CD14-positive monocyte (primary cell): ENCODE data around the gene TNKS1BP1. TPM values are rescaled to one million over a fixed set of nuclear protein-coding genes. Genes with fewer than 3 reads are reported as not detected.

Experiments used
- DNase-seq, 3 donors: peaks; one replicate each; pipeline ENCODE4 v3.0.0-alpha.2; 2011 to 2022
- H2AFZ ChIP-seq: 2 replicates; pipeline ENCODE4 v1.6.0; 2012; ENCODE audit warnings: mild to moderate bottlenecking, low read depth, low read length, inconsistent platforms; ENCODE audit not compliant: insufficient read depth, poor library complexity, severe bottlenecking
- H3K27ac ChIP-seq, 2 donors: 1 replicate in 1 of 2; 2 replicates in 1 of 2; pipeline ENCODE4 v1.5.1; 2012 to 2013; ENCODE audit warnings: low read length in 2 of 2, control low read depth in 1 of 2, inconsistent platforms in 1 of 2, low read depth in 1 of 2, mild to moderate bottlenecking in 1 of 2
- H3K27me3 ChIP-seq, 2 donors: one replicate each; pipeline versions ENCODE4 v1.6.0 to v1.6.1; 2011 to 2013; ENCODE audit warnings: low read length in 2 of 2; ENCODE audit not compliant: control insufficient read depth in 2 of 2, insufficient read depth in 2 of 2
- H3K36me3 ChIP-seq, 2 donors: replicated peaks in 1 of 2; 1 replicate in 1 of 2; 2 replicates in 1 of 2; pipeline versions ENCODE4 v1.5.1 to v1.6.1; 2012 to 2013; ENCODE audit warnings: low read length in 2 of 2, control low read depth in 1 of 2, inconsistent platforms in 1 of 2, mild to moderate bottlenecking in 1 of 2; ENCODE audit not compliant: insufficient read depth in 2 of 2, control insufficient read depth in 1 of 2
- H3K4me1 ChIP-seq, 2 donors: 1 replicate in 1 of 2; 2 replicates in 1 of 2; pipeline versions ENCODE4 v1.5.1 to v1.6.1; 2012 to 2013; ENCODE audit warnings: low read length in 2 of 2, control low read depth in 1 of 2, inconsistent platforms in 1 of 2, mild to moderate bottlenecking in 1 of 2, moderate library complexity in 1 of 2; ENCODE audit not compliant: insufficient read depth in 2 of 2, control insufficient read depth in 1 of 2
- H3K4me2 ChIP-seq: replicated peaks from 2 replicates; pipeline ENCODE3; 2012; ENCODE audit warnings: low read length, moderate library complexity, mild to moderate bottlenecking; ENCODE audit not compliant: poor library complexity, severe bottlenecking; ENCODE audit errors: extremely low read depth
- H3K4me3 ChIP-seq, 3 experiments: fragments of 200-600 bp in 1 of 3; sonication (generic) in 1 of 3; replicated peaks in 1 of 3; 1 replicate in 2 of 3; 2 replicates in 1 of 3; pipeline ENCODE4 v1.5.1; 2011 to 2013; ENCODE audit warnings: low read length in 3 of 3, mild to moderate bottlenecking in 3 of 3, control low read depth in 2 of 3, low read depth in 2 of 3, inconsistent platforms in 1 of 3, moderate library complexity in 1 of 3
- H3K79me2 ChIP-seq: 2 replicates; pipeline ENCODE4 v1.6.0; 2012; ENCODE audit warnings: mild to moderate bottlenecking, control low read depth, inconsistent platforms, low read length, moderate library complexity; ENCODE audit not compliant: insufficient read depth
- H3K9ac ChIP-seq: 2 replicates; pipeline ENCODE4 v1.6.0; 2017; ENCODE audit warnings: low read length, mild to moderate bottlenecking; ENCODE audit not compliant: insufficient read depth, poor library complexity, severe bottlenecking
- H3K9me3 ChIP-seq, 2 donors: replicated peaks in 1 of 2; 1 replicate in 1 of 2; 2 replicates in 1 of 2; pipeline versions ENCODE4 v1.5.1 to v1.6.1; 2012 to 2013; ENCODE audit warnings: low read length in 2 of 2, control low read depth in 1 of 2; ENCODE audit not compliant: control insufficient read depth in 1 of 2, insufficient read depth in 1 of 2
- H4K20me1 ChIP-seq: 2 replicates; pipeline ENCODE4 v1.6.0; 2012; ENCODE audit warnings: mild to moderate bottlenecking, low read length, control low read depth, moderate library complexity; ENCODE audit not compliant: insufficient read depth
- H3K27ac Mint-ChIP-seq, 7 donors: one replicate each; pipeline ENCODE4 v1.8.0; 2020; ENCODE audit warnings: mild to moderate bottlenecking in 7 of 7, mixed read lengths in 7 of 7, moderate library complexity in 6 of 7, inconsistent platforms in 2 of 7
- H3K27me3 Mint-ChIP-seq, 3 donors: one replicate each; pipeline ENCODE4 v1.8.0; 2021 to 2022; ENCODE audit warnings: low read depth in 3 of 3, mild to moderate bottlenecking in 3 of 3, mixed read lengths in 3 of 3, moderate library complexity in 3 of 3, inconsistent platforms in 1 of 3
- H3K36me3 Mint-ChIP-seq, 2 donors: one replicate each; pipeline ENCODE4 v1.8.0; 2020; ENCODE audit warnings: mixed read lengths in 2 of 2, inconsistent platforms in 1 of 2, mild to moderate bottlenecking in 1 of 2
- H3K4me1 Mint-ChIP-seq: one replicate; pipeline ENCODE4 v1.8.0; 2020; ENCODE audit warnings: mild to moderate bottlenecking, mixed read lengths
- H3K4me3 Mint-ChIP-seq, 2 donors: one replicate each; pipeline ENCODE4 v1.8.0; 2020; ENCODE audit warnings: mild to moderate bottlenecking in 2 of 2, mixed read lengths in 2 of 2, moderate library complexity in 1 of 2
- H3K9me3 Mint-ChIP-seq, 7 donors: one replicate each; pipeline ENCODE4 v1.8.0; 2020 to 2022; ENCODE audit warnings: mixed read lengths in 7 of 7, mild to moderate bottlenecking in 6 of 7, moderate library complexity in 6 of 7, inconsistent platforms in 2 of 7
- CTCF ChIP-seq: fragments of 200-600 bp; IDR thresholded peaks from one replicate; pipeline ENCODE4 v1.8.0; 2022; ENCODE audit warnings: antibody characterized with exemption, mild to moderate bottlenecking
- WGBS: methylation state at CpG from one replicate; pipeline ENCODE4 v1.1.5; 2013; ENCODE audit warnings: missing lambda C conversion rate; ENCODE audit not compliant: insufficient coverage; 5-methylcytosine and 5-hydroxymethylcytosine counted together
- intact Hi-C, 2 donors: fragments of 100-400 bp; cut with micrococcal nuclease; formaldehyde crosslinking; loops; one replicate each; pipeline versions ENCODE4 v1.15.0 to v1.15.1; 2023
- polyA plus RNA-seq, 3 donors: library from polyadenylated mRNA; depleted of rRNA in 1 of 3; unstranded in 2 of 3; stranded (reverse) in 1 of 3; fragments of 300-500 nt in 2 of 3; fragments of >200 nt in 1 of 3; fragmentation: Illumina TruSeq in 2 of 3; gene quantifications; 1 replicate in 2 of 3; 2 replicates in 1 of 3; pipeline ENCODE4 v1.2.3, GENCODE V29; 2012 to 2021

TNKS1BP1 gene
- polyA plus RNA-seq, 3 donors: 0.29 to 1.2 (median 0.50) TPM

- H3K4me3 ChIP-seq: no peak overlapping the region
- intact Hi-C loops: loop anchor here (5.0 kb wide), 3 partner anchors 137 to 297 kb away; no protein-coding TSS in a partner anchor
- Mint-ChIP-seq H3K9me3 (peaks cover 0 to 2% (median 0%) of the 10 kb centered on the region in 7 donors), H3K27me3 (peaks cover 0 to 9% (median 4%) of the 10 kb centered on the region in 3 donors), H3K36me3 (no peaks in the 10 kb centered on the region), H3K4me3 (no peak overlapping the region), H3K4me1 (peaks cover 8% of the 10 kb centered on the region), H3K27ac (peak overlapping the region in 1 of 7 donors; percentile 55)
- peak; percentile 88 for TF ChIP-seq CTCF
- H3K27ac ChIP-seq: no peak overlapping the region
- peak; percentile 49 to 77 (median 73) for DNase-seq
- H3K9me3 ChIP-seq: no peaks in the 10 kb centered on the region
- no peak overlapping the region for H3K9ac ChIP-seq
- H3K4me2 ChIP-seq: no peak overlapping the region
- no peaks in the 10 kb centered on the region for H4K20me1 ChIP-seq
- H3K27me3 ChIP-seq: no peaks in the 10 kb centered on the region
- no peaks in the 10 kb centered on the region for H3K4me1 ChIP-seq
- 27% methylated on average over 7 of the region's 11 CpGs for WGBS
- H3K79me2 ChIP-seq: no peaks in the 10 kb centered on the region
- no peaks in the 10 kb centered on the region for H3K36me3 ChIP-seq
- H2AFZ ChIP-seq: no peak overlapping the region
Observed at GRCh38 chr11:57345555-57346211, 20.9 kb upstream of the TNKS1BP1 start.

GRCh38 chr11:57344826-57345225 lies 20.1 kb upstream of the TNKS1BP1 start:
- no peaks in the 10 kb centered on the region for H3K79me2 ChIP-seq
- no peak overlapping the region for H3K4me3 ChIP-seq
- H3K27ac Mint-ChIP-seq: no peak overlapping the region
- H3K9me3 Mint-ChIP-seq: peaks cover 0 to under 1% (median 0%) of the 10 kb centered on the region in 7 donors
- H3K4me2 ChIP-seq: no peak overlapping the region
- peaks cover 5% of the 10 kb centered on the region for H3K4me1 Mint-ChIP-seq
- WGBS: 94% methylated on average over 5 of the region's 10 CpGs
- H3K27me3 ChIP-seq: no peaks in the 10 kb centered on the region
- H3K4me3 Mint-ChIP-seq: no peak overlapping the region
- H3K36me3 Mint-ChIP-seq: no peaks in the 10 kb centered on the region
- DNase-seq: no peak
- intact Hi-C loops: loop anchor here (5.0 kb wide), 3 partner anchors 137 to 297 kb away; no protein-coding TSS in a partner anchor
- no peak overlapping the region for H3K9ac ChIP-seq
- H3K36me3 ChIP-seq: no peaks in the 10 kb centered on the region
- H3K9me3 ChIP-seq: no peaks in the 10 kb centered on the region
- H3K27ac ChIP-seq: no peak overlapping the region
- H3K4me1 ChIP-seq: no peaks in the 10 kb centered on the region
- peaks cover 3 to 11% (median 10%) of the 10 kb centered on the region in 3 donors for H3K27me3 Mint-ChIP-seq
- no peak overlapping the region for H2AFZ ChIP-seq
- no peaks in the 10 kb centered on the region for H4K20me1 ChIP-seq
- no peak for TF ChIP-seq CTCF
